HL-60 (cell line): Measurements from ENCODE around the gene SLAIN1.

ENCODE experiments used
- POLR2AphosphoS5 ChIP-seq: IDR thresholded peaks from 2 replicates; pipeline ENCODE4 v1.6.1; 2012; ENCODE audit warnings: low read depth
- TF ChIP-seq, protein P1 (sequence below): IDR thresholded peaks from one replicate; pipeline ENCODE4 v1.5.1; 2011; ENCODE audit warnings: low read length, control low read depth, inconsistent platforms; ENCODE audit not compliant: insufficient read depth

GRCh38 chr13:77691871-77692270 lies 5.6 kb upstream of the SLAIN1 start:
- TF ChIP-seq, protein P1, sequence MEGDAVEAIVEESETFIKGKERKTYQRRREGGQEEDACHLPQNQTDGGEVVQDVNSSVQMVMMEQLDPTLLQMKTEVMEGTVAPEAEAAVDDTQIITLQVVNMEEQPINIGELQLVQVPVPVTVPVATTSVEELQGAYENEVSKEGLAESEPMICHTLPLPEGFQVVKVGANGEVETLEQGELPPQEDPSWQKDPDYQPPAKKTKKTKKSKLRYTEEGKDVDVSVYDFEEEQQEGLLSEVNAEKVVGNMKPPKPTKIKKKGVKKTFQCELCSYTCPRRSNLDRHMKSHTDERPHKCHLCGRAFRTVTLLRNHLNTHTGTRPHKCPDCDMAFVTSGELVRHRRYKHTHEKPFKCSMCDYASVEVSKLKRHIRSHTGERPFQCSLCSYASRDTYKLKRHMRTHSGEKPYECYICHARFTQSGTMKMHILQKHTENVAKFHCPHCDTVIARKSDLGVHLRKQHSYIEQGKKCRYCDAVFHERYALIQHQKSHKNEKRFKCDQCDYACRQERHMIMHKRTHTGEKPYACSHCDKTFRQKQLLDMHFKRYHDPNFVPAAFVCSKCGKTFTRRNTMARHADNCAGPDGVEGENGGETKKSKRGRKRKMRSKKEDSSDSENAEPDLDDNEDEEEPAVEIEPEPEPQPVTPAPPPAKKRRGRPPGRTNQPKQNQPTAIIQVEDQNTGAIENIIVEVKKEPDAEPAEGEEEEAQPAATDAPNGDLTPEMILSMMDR: no peak
- TF ChIP-seq POLR2AphosphoS5: no peak
